H1 (cell line): ENCODE data around the gene IFIT1. TPM values are rescaled to one million over a fixed set of nuclear protein-coding genes. Genes with fewer than 3 reads are reported as not detected.

Experiments
- CTCF ChIA-PET: fragments of 300-600 bp; sonication (Branson Sonifier 250); formaldehyde crosslinking; loops from one replicate; lab custom pipeline; 2021; ENCODE audit not compliant: partially characterized antibody; lab: Charles Lee
- POLR2A ChIA-PET: fragments of 300-600 bp; sonication (Branson Sonifier 250); formaldehyde crosslinking; loops from one replicate; lab custom pipeline; 2021; ENCODE audit warnings: inconsistent platforms; ENCODE audit not compliant: partially characterized antibody; lab: Charles Lee
- DNase-seq, 2 experiments: peaks; one replicate each; pipeline versions ENCODE4 v3.0.0 to v3.0.0-alpha.2; 2010 to 2022; ENCODE audit warnings: low spot score in 2 of 2, low read depth in 1 of 2, mixed read lengths in 1 of 2
- FAIRE-seq: peaks from 2 replicates; lab custom pipeline; 2011; peaks lifted over from hg19 to GRCh38; lab: Jason Lieb, UNC
- H2AFZ ChIP-seq: 2 replicates; pipeline ENCODE4 v1.8.1; 2012; ENCODE audit warnings: low read length, inconsistent platforms
- H2AK5ac ChIP-seq: 2 replicates; pipeline ENCODE4 v1.6.1; 2013; ENCODE audit warnings: low read depth, low read length
- H2BK120ac ChIP-seq: replicated peaks from 2 replicates; pipeline ENCODE3; 2013; ENCODE audit warnings: low read depth, low read length, inconsistent platforms
- H2BK12ac ChIP-seq: 2 replicates; pipeline ENCODE4 v1.6.1; 2013; ENCODE audit warnings: low read depth, low read length
- H2BK15ac ChIP-seq: 2 replicates; pipeline ENCODE4 v1.6.1; 2013; ENCODE audit warnings: low read length
- H2BK20ac ChIP-seq: 2 replicates; pipeline ENCODE4 v1.6.1; 2013; ENCODE audit warnings: low read length
- H2BK5ac ChIP-seq: 2 replicates; pipeline ENCODE4 v1.6.1; 2013; ENCODE audit warnings: low read depth, low read length
- H3K14ac ChIP-seq: 2 replicates; pipeline ENCODE4 v1.6.1; 2013; ENCODE audit warnings: inconsistent platforms; ENCODE audit not compliant: insufficient read length
- H3K18ac ChIP-seq: 2 replicates; pipeline ENCODE4 v1.6.1; 2013; ENCODE audit warnings: low read length; ENCODE audit errors: extremely low read depth
- H3K23ac ChIP-seq: 2 replicates; pipeline ENCODE4 v1.6.1; 2013; ENCODE audit warnings: inconsistent platforms; ENCODE audit not compliant: insufficient read length
- H3K23me2 ChIP-seq: 2 replicates; pipeline ENCODE4 v1.6.1; 2013; ENCODE audit warnings: low read depth, low read length
- H3K27ac ChIP-seq: 2 replicates; pipeline ENCODE4 v1.6.1; 2011; ENCODE audit warnings: low read depth, low read length, inconsistent platforms
- H3K27me3 ChIP-seq, 4 experiments: replicated peaks in 1 of 4; 1 replicate in 1 of 4; 2 replicates in 3 of 4; pipeline versions ENCODE4 v1.6.1 to v1.8.1; 2011 to 2013; ENCODE audit warnings: low read length in 3 of 4, mild to moderate bottlenecking in 3 of 4, inconsistent platforms in 2 of 4, mixed read lengths in 2 of 4, moderate library complexity in 1 of 4; ENCODE audit not compliant: control insufficient read depth in 3 of 4, insufficient read depth in 3 of 4; ENCODE audit errors: extremely low read depth in 1 of 4
- H3K36me3 ChIP-seq, 4 experiments: 2 replicates each; pipeline versions ENCODE4 v1.6.1 to v1.8.1; 2011 to 2013; ENCODE audit warnings: mild to moderate bottlenecking in 4 of 4, low read length in 3 of 4, moderate library complexity in 2 of 4, control low read depth in 1 of 4, inconsistent platforms in 1 of 4; ENCODE audit not compliant: insufficient read depth in 4 of 4, control insufficient read depth in 2 of 4
- H3K4ac ChIP-seq: replicated peaks from 2 replicates; pipeline ENCODE3; 2013; ENCODE audit warnings: low read length, low read depth, mixed read lengths, inconsistent platforms; ENCODE audit not compliant: insufficient read length
- H3K4me1 ChIP-seq, 4 experiments: replicated peaks in 1 of 4; 1 replicate in 1 of 4; 2 replicates in 3 of 4; pipeline versions ENCODE4 v1.6.1 to v1.8.1; 2011 to 2013; ENCODE audit warnings: low read length in 3 of 4, inconsistent platforms in 2 of 4, mixed read lengths in 1 of 4; ENCODE audit not compliant: insufficient read depth in 4 of 4, control insufficient read depth in 3 of 4
- H3K4me2 ChIP-seq, 2 experiments: 2 replicates each; pipeline versions ENCODE4 v1.6.1 to v1.8.1; 2011 to 2013; ENCODE audit warnings: low read depth in 2 of 2, low read length in 2 of 2, control low read depth in 1 of 2, inconsistent platforms in 1 of 2, mild to moderate bottlenecking in 1 of 2; ENCODE audit not compliant: insufficient read depth in 1 of 2
- H3K4me3 ChIP-seq, 4 experiments: fragments of 200-600, 300-600 bp in 1 of 4; sonication (generic), shearing (Covaris generic), sonication (Bioruptor Twin) in 1 of 4; 2 replicates each; pipeline versions ENCODE4 v1.5.1 to v1.8.1; 2011 to 2016; ENCODE audit warnings: low read length in 4 of 4, low read depth in 3 of 4, control low read depth in 2 of 4, inconsistent platforms in 2 of 4, mild to moderate bottlenecking in 2 of 4, mixed read lengths in 1 of 4, moderate library complexity in 1 of 4; ENCODE audit not compliant: insufficient read depth in 2 of 4; ENCODE audit errors: extremely low read depth in 1 of 4
- H3K56ac ChIP-seq: replicated peaks from 2 replicates; pipeline ENCODE3; 2013; ENCODE audit warnings: low read depth, mild to moderate bottlenecking, mixed read lengths, low read length, inconsistent platforms; ENCODE audit not compliant: insufficient read length
- H3K79me1 ChIP-seq: 2 replicates; pipeline ENCODE4 v1.6.1; 2013; ENCODE audit warnings: low read depth, low read length, control low read depth
- H3K79me2 ChIP-seq, 2 experiments: 2 replicates each; pipeline versions ENCODE4 v1.6.1 to v1.8.1; 2012 to 2013; ENCODE audit warnings: low read length in 2 of 2, mild to moderate bottlenecking in 2 of 2, inconsistent platforms in 1 of 2; ENCODE audit not compliant: insufficient read depth in 2 of 2, control insufficient read depth in 1 of 2
- H3K9ac ChIP-seq, 4 experiments: replicated peaks in 1 of 4; 1 replicate in 1 of 4; 2 replicates in 3 of 4; pipeline versions ENCODE4 v1.6.1 to v1.8.1; 2011 to 2013; ENCODE audit warnings: low read depth in 3 of 4, low read length in 3 of 4, control low read depth in 2 of 4, mild to moderate bottlenecking in 2 of 4, moderate library complexity in 2 of 4, inconsistent platforms in 1 of 4; ENCODE audit errors: extremely low read depth in 1 of 4
- H3K9me3 ChIP-seq, 2 experiments: 2 replicates each; pipeline versions ENCODE4 v1.6.1 to v1.8.1; 2012 to 2013; ENCODE audit warnings: mild to moderate bottlenecking in 2 of 2, moderate library complexity in 2 of 2, control low read depth in 1 of 2, inconsistent platforms in 1 of 2, low read depth in 1 of 2, low read length in 1 of 2, mixed read lengths in 1 of 2; ENCODE audit not compliant: insufficient read depth in 2 of 2
- H4K20me1 ChIP-seq, 2 experiments: replicated peaks in 1 of 2; 2 replicates each; pipeline versions ENCODE3 to v1.8.1; 2011 to 2013; ENCODE audit warnings: inconsistent platforms in 2 of 2, low read length in 2 of 2, mild to moderate bottlenecking in 1 of 2; ENCODE audit not compliant: insufficient read depth in 2 of 2, control insufficient read depth in 1 of 2
- H4K5ac ChIP-seq: 2 replicates; pipeline ENCODE4 v1.6.1; 2013; ENCODE audit warnings: low read length, low read depth, mixed read lengths, inconsistent platforms; ENCODE audit not compliant: insufficient read length
- H4K8ac ChIP-seq: 2 replicates; pipeline ENCODE4 v1.8.0; 2013; ENCODE audit warnings: mild to moderate bottlenecking, moderate library complexity, low read length, inconsistent platforms; ENCODE audit not compliant: insufficient read depth; ENCODE audit errors: extremely low read depth
- H4K91ac ChIP-seq: replicated peaks from 2 replicates; pipeline ENCODE3; 2013; ENCODE audit warnings: low read length, mixed read lengths, inconsistent platforms; ENCODE audit not compliant: insufficient read length
- BACH1 ChIP-seq: IDR thresholded peaks from 2 replicates; pipeline ENCODE4 v1.6.1; 2012; ENCODE audit warnings: low read length, improper control_type of control experiment
- BCL11A ChIP-seq, 2 experiments: IDR thresholded peaks; one replicate each; pipeline ENCODE4 v1.6.1; 2011; ENCODE audit warnings: low read depth in 2 of 2, low read length in 2 of 2, mild to moderate bottlenecking in 2 of 2
- BRCA1 ChIP-seq: IDR thresholded peaks from 2 replicates; pipeline ENCODE4 v1.6.1; 2012; ENCODE audit warnings: low read depth, low read length, improper control_type of control experiment
- CHD2 ChIP-seq: IDR thresholded peaks from 2 replicates; pipeline ENCODE4 v1.6.1; 2012; ENCODE audit warnings: low read length, improper control_type of control experiment
- E2F6 ChIP-seq: IDR thresholded peaks from 2 replicates; pipeline ENCODE4 v1.6.1; 2012; ENCODE audit warnings: inconsistent platforms
- EP300 ChIP-seq, 2 experiments: IDR thresholded peaks; 1 replicate in 1 of 2; 2 replicates in 1 of 2; pipeline ENCODE4 v1.6.1; 2011 to 2012; ENCODE audit warnings: low read depth in 2 of 2, low read length in 2 of 2, mild to moderate bottlenecking in 2 of 2, borderline replicate concordance in 1 of 2, inconsistent platforms in 1 of 2, moderate library complexity in 1 of 2
- EZH2 ChIP-seq: fragments of 200-600 bp; sonication (generic); IDR thresholded peaks from 2 replicates; pipeline ENCODE4 v1.7.1; 2012; ENCODE audit warnings: low read depth, mild to moderate bottlenecking, moderate library complexity, low read length, inconsistent platforms; ENCODE audit not compliant: severe bottlenecking
- FOSL1 ChIP-seq: IDR thresholded peaks from 2 replicates; pipeline ENCODE4 v1.6.1; 2011; ENCODE audit warnings: mild to moderate bottlenecking, low read depth, low read length, moderate library complexity; ENCODE audit not compliant: insufficient read depth
- GABPA ChIP-seq: IDR thresholded peaks from 2 replicates; pipeline ENCODE4 v1.6.1; 2011; ENCODE audit warnings: mild to moderate bottlenecking, low read length, moderate library complexity, borderline replicate concordance; ENCODE audit not compliant: insufficient read depth
- HDAC2 ChIP-seq, 2 experiments: fragments of 300-600 bp in 1 of 2; sonication (generic) in 1 of 2; IDR thresholded peaks; 2 replicates each; pipeline ENCODE4 v1.6.1; 2011 to 2012; ENCODE audit warnings: low read depth in 2 of 2, low read length in 2 of 2, mild to moderate bottlenecking in 2 of 2, moderate library complexity in 2 of 2, borderline replicate concordance in 1 of 2, inconsistent platforms in 1 of 2
- KDM5A ChIP-seq: fragments of 200-600 bp; IDR thresholded peaks from 2 replicates; pipeline ENCODE4 v1.7.1; 2012; ENCODE audit warnings: mild to moderate bottlenecking, low read length, inconsistent platforms, mixed read lengths
- POLR2A ChIP-seq, 2 experiments: IDR thresholded peaks; 1 replicate in 1 of 2; 2 replicates in 1 of 2; pipeline ENCODE4 v1.6.1; 2011; ENCODE audit warnings: low read depth in 2 of 2, low read length in 2 of 2, mild to moderate bottlenecking in 2 of 2; ENCODE audit errors: control extremely low read depth in 1 of 2
- SP2 ChIP-seq: IDR thresholded peaks from 2 replicates; pipeline ENCODE4 v1.6.1; 2012; ENCODE audit warnings: mild to moderate bottlenecking, low read length, inconsistent platforms
- SRF ChIP-seq: IDR thresholded peaks from 2 replicates; pipeline ENCODE4 v1.6.1; 2011; ENCODE audit warnings: mild to moderate bottlenecking, low read depth, low read length, moderate library complexity
- WGBS, 2 experiments: shearing (Covaris generic) in 1 of 2; methylation state at CpG; one replicate each; pipeline versions ENCODE4 v1.1.6 to v1.1.7; 2013 to 2015; ENCODE audit warnings: low lambda C conversion rate in 2 of 2, mixed read lengths in 2 of 2, inconsistent platforms in 1 of 2, low coverage in 1 of 2, missing lambda C conversion rate in 1 of 2; ENCODE audit not compliant: insufficient replicate concordance in 2 of 2, insufficient coverage in 1 of 2, insufficient read length in 1 of 2; ENCODE audit errors: extremely low coverage in 1 of 2, missing lambda C conversion rate in 1 of 2; 5-methylcytosine and 5-hydroxymethylcytosine counted together
- polyA plus RNA-seq, 7 experiments: library from polyadenylated mRNA; depleted of rRNA in 3 of 7; stranded (reverse) in 5 of 7; unstranded in 2 of 7; fragments of >200 nt in 5 of 7; fragments of 200-250 nt in 2 of 7; gene quantifications; 1 replicate in 5 of 7; 2 replicates in 1 of 7; 4 replicates in 1 of 7; pipeline versions ENCODE4 v1.2.1 to v1.2.3, GENCODE V29; 2011 to 2013; ENCODE audit warnings: missing spikeins in 2 of 7, mixed read lengths in 2 of 7
- total RNA-seq: library from RNA; stranded (reverse); fragmentation: NEBNext Ultra II Directional; extraction: Animal tissue kit (Norgen Biotek cat#: 25700); gene quantifications from 2 replicates; pipeline ENCODE4 v1.2.1, GENCODE V29; 2021

Gene IFIT1
- total and polyA plus RNA-seq, 2 of the 8 experiments (the other 6 are each of a cell fraction or from before 2014, with no cell fraction given), result 0.94 to 1.5 TPM

- Histone ChIP-seq H4K20me1 (no peaks in the 10 kb centered on the region), H2AFZ (no peak overlapping the region), H3K4me3 (no peak overlapping the region), H3K56ac (no peak overlapping the region), H3K27me3 (no peaks in the 10 kb centered on the region), H3K23ac (no peak overlapping the region), H2BK120ac (no peak overlapping the region), H2BK5ac (no peak overlapping the region), H3K36me3 (no peaks in the 10 kb centered on the region), H3K4me1 (peaks cover 0 to 13% (median 6%) of the 10 kb centered on the region in 4 experiments; a peak in 4 of 7 replicates), H3K14ac (no peak overlapping the region), H3K4ac (no peak overlapping the region), H3K18ac (no peak overlapping the region), H2BK15ac (no peak overlapping the region), H3K27ac (no peak overlapping the region), H3K23me2 (no peaks in the 10 kb centered on the region), H2BK12ac (no peak overlapping the region), H3K9ac (no peak overlapping the region), H3K9me3 (no peaks in the 10 kb centered on the region), H3K4me2 (no peak overlapping the region), H4K5ac (no peak overlapping the region), H2BK20ac (no peak overlapping the region), H2AK5ac (no peak overlapping the region), H3K79me1 (no peaks in the 10 kb centered on the region), H4K8ac (no peak overlapping the region), H3K79me2 (no peaks in the 10 kb centered on the region), H4K91ac (no peak overlapping the region)
- FAIRE-seq (no peak), DNase-seq (no peak)
- CTCF ChIA-PET, result interaction anchor here (9.3 kb wide), 1 partner anchor 13 kb away, joined by 64 read pairs; no protein-coding TSS in a partner anchor
- POLR2A ChIA-PET, result no interaction called here
- WGBS, 2 experiments, result 91% methylated on average over 2 of the region's 2 CpGs; no CpG with 5 or more reads in 1 of the 2 experiments
- TF ChIP-seq SRF (no peak), EP300 (IDR thresholded peaks at IDR 0.05; ENCODE audit: borderline replicate concordance in 1 of 2, low read depth in 2 of 2, low read length in 2 of 2) (no peak), GABPA (no peak), BCL11A (IDR thresholded peaks at IDR 0.05; ENCODE audit: low read depth in 2 of 2, low read length in 2 of 2) (no peak), BRCA1 (no peak), E2F6 (no peak), SP2 (no peak), KDM5A (no peak), FOSL1 (no peak), CHD2 (no peak), EZH2 (no peak), HDAC2 (IDR thresholded peaks at IDR 0.05; ENCODE audit: borderline replicate concordance in 1 of 2, low read depth in 2 of 2, low read length in 2 of 2) (no peak), BACH1 (no peak), POLR2A (IDR thresholded peaks at IDR 0.05; ENCODE audit: control extremely low read depth in 1 of 2, low read depth in 2 of 2, low read length in 2 of 2) (no peak)
Observed at GRCh38 chr10:89355394-89355931, 37.0 kb upstream of the IFIT1 start.
